NCI-H1105 treated with DMSO at 0.1 percent for 48 hours (cell line): ENCODE measurements around the gene GDF3.
A peak's percentile ranks its signal among the peaks of the same experiment; 100 is the strongest.
"Not testable (repeated sequence)": the region's sequence is repeated elsewhere in the genome, so short reads cannot be mapped to it uniquely, and the experiment has no call there.

Experiments
- DNase-seq: peaks from one replicate; lab custom pipeline; 2025; lab: John Stamatoyannopoulos, UW

GDF3 gene

GRCh38 chr12:7667125-7667524 is 28.4 kb downstream of the GDF3 start:
- DNase-seq = no peak

- no peak for DNase-seq
Observed at GRCh38 chr12:7666595-7666994, 29.0 kb downstream of the GDF3 start.

GRCh38 chr12:7661741-7662140 is 33.8 kb downstream of the GDF3 start:
- DNase-seq = no peak

GRCh38 chr12:7656121-7656520 is 39.5 kb downstream of the GDF3 start:
- DNase-seq = no peak

GRCh38 chr12:7650091-7650490 is 45.5 kb downstream of the GDF3 start:
- DNase-seq = no peak

GRCh38 chr12:7647071-7647470 is 48.5 kb downstream of the GDF3 start:
- DNase-seq = no peak

GRCh38 chr12:7646178-7646475 is 49.4 kb downstream of the GDF3 start:
- no peak for DNase-seq

GRCh38 chr12:7645395-7646177 is 50.0 kb downstream of the GDF3 start:
- peak; percentile 28 for DNase-seq

GRCh38 chr12:7642876-7643309 is 52.7 kb downstream of the GDF3 start:
- DNase-seq = no peak

GRCh38 chr12:7642287-7642686 is 53.3 kb downstream of the GDF3 start:
- DNase-seq = no peak

GRCh38 chr12:7640123-7640995 is 55.2 kb downstream of the GDF3 start:
- DNase-seq = not testable (repeated sequence)
